Gastrocnemius medialis (tissue), 4 donors: ENCODE data around the gene DENND4C.

Source experiments
- CTCF ChIP-seq, 5 experiments: fragments of 450-650 bp in 3 of 5; fragments of 200-600 bp in 2 of 5; sonication (generic) in 2 of 5; IDR thresholded peaks in 4 of 5; conservative IDR thresholded peaks in 1 of 5; 1 replicate in 4 of 5; 2 replicates in 1 of 5; pipeline ENCODE4 v1.5.1; 2016 to 2019; ENCODE audit warnings: antibody characterized with exemption in 5 of 5, mild to moderate bottlenecking in 3 of 5, moderate library complexity in 3 of 5
- POLR2A ChIP-seq, 2 donors: fragments of 450-650 bp; IDR thresholded peaks; one replicate each; pipeline ENCODE4 v1.6.1; 2017; ENCODE audit warnings: antibody characterized with exemption in 2 of 2, mild to moderate bottlenecking in 2 of 2, moderate library complexity in 2 of 2

- TF ChIP-seq CTCF (IDR thresholded peaks at IDR 0.05 in 4 of 5, conservative IDR thresholded peaks at IDR 0.05 in 1 of 5) (peak in 1 of 5 experiments; percentile 8), POLR2A (IDR thresholded peaks at IDR 0.05) (no peak)
These were observed 718 bp upstream of the DENND4C start for GRCh38 chr9:19229595-19230354.
